ENCODE results near the gene CMTM6. TPM values are rescaled to one million over a fixed set of nuclear protein-coding genes. Genes with fewer than 3 reads are reported as not detected.

Gene CMTM6
- total and polyA plus RNA-seq, 9 of the 15 experiments (the other 6 are each of a cell fraction or from before 2014, with no cell fraction given): 8.9 to 39.7 (median 19.5) TPM

- no peak overlapping the region for H3K27ac ChIP-seq (ENCODE audit: extremely low read depth, low read depth, low read length)
- H3K9ac ChIP-seq (ENCODE audit: insufficient read depth in 1 of 2, low read depth in 2 of 2, low read length in 2 of 2): no peak overlapping the region
- no peaks in the 10 kb centered on the region for H3K36me3 ChIP-seq (ENCODE audit: control insufficient read depth, insufficient read depth, low read length)
- no peak for ATAC-seq
- no peaks in the 10 kb centered on the region for H4K20me1 ChIP-seq (replicated peaks; ENCODE audit: control insufficient read depth, insufficient read depth, low read length)
- BruUV-seq (replicated peaks): no TSS peak
- no peak overlapping the region for H3K4me3 ChIP-seq
- H3K79me2 ChIP-seq (ENCODE audit: control insufficient read depth, insufficient read depth, low read length): no peaks in the 10 kb centered on the region
- intact Hi-C loops (cut with micrococcal nuclease): no loop called here
- H3K4me1 ChIP-seq (replicated peaks in 1 of 2; ENCODE audit: control insufficient read depth in 2 of 2, insufficient read depth in 2 of 2, low read length in 2 of 2): 0 out of 5 replicates have a peak, but pooled peaks cover 0 to 3% of the 10 kb centered on the region in 2 experiments
- in situ Hi-C loops (cut with MboI): no loop called here
- H3K9me3 ChIP-seq (replicated peaks; ENCODE audit: control insufficient read depth, insufficient read depth, low read depth, low read length): no peaks in the 10 kb centered on the region
- POLR2A ChIA-PET: interaction anchor here (0.5 to 1.7 kb wide), 4 partner anchors 10 to 1108 kb away, joined by 3 to 5 read pairs (median 4); no protein-coding TSS in a partner anchor
- no peak for FAIRE-seq
- no peak for DNase-seq (ENCODE audit: extremely low read depth in 1 of 4, low spot score in 3 of 4)
- WGBS (ENCODE audit: insufficient coverage, low coverage, missing lambda C conversion rate): 16% methylated on average over 2 of the region's 2 CpGs
- peaks cover 41 to 57% of the 10 kb centered on the region in 2 experiments for H3K27me3 ChIP-seq (ENCODE audit: control insufficient read depth in 2 of 2, insufficient read depth in 2 of 2, low read length in 2 of 2)
- H3K4me2 ChIP-seq (ENCODE audit: insufficient read depth, low read length): no peak overlapping the region
- no peaks in the 10 kb centered on the region for H3K9me1 ChIP-seq (ENCODE audit: control insufficient read depth, insufficient read depth, low read length)
- H2AFZ ChIP-seq (ENCODE audit: low read depth, low read length): no peak overlapping the region
- CTCF ChIA-PET (ENCODE audit: low intra/inter-chr PET ratio): no interaction called here
- no peak for TF ChIP-seq ZBTB33 (CRISPR knock-in tag; IDR thresholded peaks at IDR 0.05)
- no peak for TF ChIP-seq SIRT6 (IDR thresholded peaks at IDR 0.05; ENCODE audit: low read depth, low read length)
- TF ChIP-seq, protein P1, sequence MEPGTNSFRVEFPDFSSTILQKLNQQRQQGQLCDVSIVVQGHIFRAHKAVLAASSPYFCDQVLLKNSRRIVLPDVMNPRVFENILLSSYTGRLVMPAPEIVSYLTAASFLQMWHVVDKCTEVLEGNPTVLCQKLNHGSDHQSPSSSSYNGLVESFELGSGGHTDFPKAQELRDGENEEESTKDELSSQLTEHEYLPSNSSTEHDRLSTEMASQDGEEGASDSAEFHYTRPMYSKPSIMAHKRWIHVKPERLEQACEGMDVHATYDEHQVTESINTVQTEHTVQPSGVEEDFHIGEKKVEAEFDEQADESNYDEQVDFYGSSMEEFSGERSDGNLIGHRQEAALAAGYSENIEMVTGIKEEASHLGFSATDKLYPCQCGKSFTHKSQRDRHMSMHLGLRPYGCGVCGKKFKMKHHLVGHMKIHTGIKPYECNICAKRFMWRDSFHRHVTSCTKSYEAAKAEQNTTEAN (CRISPR knock-in tag; IDR thresholded peaks at IDR 0.05): no peak
- TF ChIP-seq RBM25 (IDR thresholded peaks at IDR 0.05; ENCODE audit: low read depth, low read length, severe bottlenecking): no peak
- no peak for TF ChIP-seq KDM1A (IDR thresholded peaks at IDR 0.05)
- no peak for TF ChIP-seq SIX5 (IDR thresholded peaks at IDR 0.05; ENCODE audit: borderline replicate concordance in 1 of 2, insufficient read depth in 1 of 2, low read depth in 1 of 2, low read length in 2 of 2)
- TF ChIP-seq, protein P2, sequence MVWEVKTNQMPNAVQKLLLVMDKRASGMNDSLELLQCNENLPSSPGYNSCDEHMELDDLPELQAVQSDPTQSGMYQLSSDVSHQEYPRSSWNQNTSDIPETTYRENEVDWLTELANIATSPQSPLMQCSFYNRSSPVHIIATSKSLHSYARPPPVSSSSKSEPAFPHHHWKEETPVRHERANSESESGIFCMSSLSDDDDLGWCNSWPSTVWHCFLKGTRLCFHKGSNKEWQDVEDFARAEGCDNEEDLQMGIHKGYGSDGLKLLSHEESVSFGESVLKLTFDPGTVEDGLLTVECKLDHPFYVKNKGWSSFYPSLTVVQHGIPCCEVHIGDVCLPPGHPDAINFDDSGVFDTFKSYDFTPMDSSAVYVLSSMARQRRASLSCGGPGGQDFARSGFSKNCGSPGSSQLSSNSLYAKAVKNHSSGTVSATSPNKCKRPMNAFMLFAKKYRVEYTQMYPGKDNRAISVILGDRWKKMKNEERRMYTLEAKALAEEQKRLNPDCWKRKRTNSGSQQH (CRISPR knock-in tag; IDR thresholded peaks at IDR 0.05): no peak
- TF ChIP-seq ZSCAN29 (IDR thresholded peaks at IDR 0.05): no peak
- no peak for TF ChIP-seq ZNF280A (IDR thresholded peaks at IDR 0.05; ENCODE audit: low read depth, partially characterized antibody)
- no peak for TF ChIP-seq ZNF668 (CRISPR knock-in tag; IDR thresholded peaks at IDR 0.05)
- TF ChIP-seq MCM7 (IDR thresholded peaks at IDR 0.05): no peak
- no peak for TF ChIP-seq XRCC5 (IDR thresholded peaks at IDR 0.05; ENCODE audit: low read depth, low read length)
- no peak for TF ChIP-seq ZNF584 (CRISPR knock-in tag; IDR thresholded peaks at IDR 0.05; ENCODE audit: low read depth)
- no peak for TF ChIP-seq PHTF2 (CRISPR knock-in tag; IDR thresholded peaks at IDR 0.05)
- TF ChIP-seq, protein P3, sequence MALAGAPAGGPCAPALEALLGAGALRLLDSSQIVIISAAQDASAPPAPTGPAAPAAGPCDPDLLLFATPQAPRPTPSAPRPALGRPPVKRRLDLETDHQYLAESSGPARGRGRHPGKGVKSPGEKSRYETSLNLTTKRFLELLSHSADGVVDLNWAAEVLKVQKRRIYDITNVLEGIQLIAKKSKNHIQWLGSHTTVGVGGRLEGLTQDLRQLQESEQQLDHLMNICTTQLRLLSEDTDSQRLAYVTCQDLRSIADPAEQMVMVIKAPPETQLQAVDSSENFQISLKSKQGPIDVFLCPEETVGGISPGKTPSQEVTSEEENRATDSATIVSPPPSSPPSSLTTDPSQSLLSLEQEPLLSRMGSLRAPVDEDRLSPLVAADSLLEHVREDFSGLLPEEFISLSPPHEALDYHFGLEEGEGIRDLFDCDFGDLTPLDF (CRISPR knock-in tag; IDR thresholded peaks at IDR 0.05): no peak
- TF ChIP-seq NFRKB (IDR thresholded peaks at IDR 0.05; ENCODE audit: low read depth): no peak
- TF ChIP-seq HCFC1 (IDR thresholded peaks at IDR 0.05; ENCODE audit: low read depth, low read length): no peak
Observed at GRCh38 chr3:32450426-32450825, 52.2 kb downstream of the CMTM6 start.

All from K562 (cell line).